Hepatic stellate cell (primary cell): ENCODE data around the gene SPACA6.
A peak's percentile ranks its signal among the peaks of the same experiment; 100 is the strongest.

Source experiments
- DNase-seq: peaks from one replicate; pipeline ENCODE4 v3.0.0; 2011; ENCODE audit warnings: low spot score

The SPACA6 gene

GRCh38 chr19:51688671-51689571 lies 4.2 kb upstream of the SPACA6 start:
- DNase-seq = peak; percentile 88

GRCh38 chr19:51689751-51690453 lies 3.2 kb upstream of the SPACA6 start:
- DNase-seq = no peak

GRCh38 chr19:51690454-51691073 lies 2.6 kb upstream of the SPACA6 start:
- peak; percentile 79 for DNase-seq

- no peak for DNase-seq
These were observed 2.0 kb upstream of the SPACA6 start for GRCh38 chr19:51691074-51691583.

GRCh38 chr19:51691584-51692428 lies 1.3 kb upstream of the SPACA6 start:
- no peak for DNase-seq

- DNase-seq = no peak
These were observed 662 bp upstream of the SPACA6 start for GRCh38 chr19:51692468-51692867.

- no peak for DNase-seq
These were observed 689 bp downstream of the SPACA6 start for GRCh38 chr19:51693819-51694218.

GRCh38 chr19:51694318-51695085 lies 1.4 kb downstream of the SPACA6 start:
- DNase-seq = no peak

- DNase-seq = no peak
These were observed 2.0 kb downstream of the SPACA6 start for GRCh38 chr19:51695088-51695487.

GRCh38 chr19:51695702-51696315 lies 2.7 kb downstream of the SPACA6 start:
- no peak for DNase-seq

GRCh38 chr19:51696606-51697005 lies 3.5 kb downstream of the SPACA6 start:
- no peak for DNase-seq

GRCh38 chr19:51697169-51697776 lies 4.1 kb downstream of the SPACA6 start:
- no peak for DNase-seq

GRCh38 chr19:51698296-51698695 lies 5.2 kb downstream of the SPACA6 start:
- no peak for DNase-seq

- DNase-seq = no peak
These were observed 6.0 kb downstream of the SPACA6 start for GRCh38 chr19:51699170-51699569.

- no peak for DNase-seq
These were observed 8.5 kb downstream of the SPACA6 start for GRCh38 chr19:51701468-51702100.

GRCh38 chr19:51702103-51702824 lies 9.1 kb downstream of the SPACA6 start:
- no peak for DNase-seq

GRCh38 chr19:51702825-51703574 lies 9.9 kb downstream of the SPACA6 start:
- DNase-seq = no peak
